GM12874 (cell line): ENCODE data around the gene ZRANB3.

Experiments used
- TF ChIP-seq, protein P1 (sequence below): IDR thresholded peaks from 2 replicates; pipeline ENCODE4 v1.5.1; 2011; ENCODE audit warnings: low read depth, mild to moderate bottlenecking, control low read depth, low read length, moderate library complexity; ENCODE audit not compliant: insufficient read depth

Gene ZRANB3

DNA sequence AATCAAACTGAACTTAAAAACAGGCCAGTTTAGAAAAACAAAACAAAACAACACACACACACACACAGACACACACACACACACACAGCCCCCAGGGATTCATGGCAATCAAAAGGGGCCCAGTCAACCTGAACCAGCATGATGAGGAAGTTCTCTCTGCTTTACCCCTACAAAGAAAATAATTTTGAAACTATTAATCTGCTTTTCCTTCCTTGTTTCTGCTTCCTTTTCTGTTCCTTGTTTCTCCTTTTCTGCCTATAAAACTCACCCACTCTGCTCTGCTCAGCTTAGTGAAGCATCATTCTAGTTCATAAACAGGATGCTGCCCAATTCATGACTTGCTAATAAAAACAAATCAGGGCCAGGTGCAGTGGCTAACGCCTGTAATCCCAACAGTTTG, 275.8 kb downstream of the ZRANB3 start:
- TF ChIP-seq, protein P1, sequence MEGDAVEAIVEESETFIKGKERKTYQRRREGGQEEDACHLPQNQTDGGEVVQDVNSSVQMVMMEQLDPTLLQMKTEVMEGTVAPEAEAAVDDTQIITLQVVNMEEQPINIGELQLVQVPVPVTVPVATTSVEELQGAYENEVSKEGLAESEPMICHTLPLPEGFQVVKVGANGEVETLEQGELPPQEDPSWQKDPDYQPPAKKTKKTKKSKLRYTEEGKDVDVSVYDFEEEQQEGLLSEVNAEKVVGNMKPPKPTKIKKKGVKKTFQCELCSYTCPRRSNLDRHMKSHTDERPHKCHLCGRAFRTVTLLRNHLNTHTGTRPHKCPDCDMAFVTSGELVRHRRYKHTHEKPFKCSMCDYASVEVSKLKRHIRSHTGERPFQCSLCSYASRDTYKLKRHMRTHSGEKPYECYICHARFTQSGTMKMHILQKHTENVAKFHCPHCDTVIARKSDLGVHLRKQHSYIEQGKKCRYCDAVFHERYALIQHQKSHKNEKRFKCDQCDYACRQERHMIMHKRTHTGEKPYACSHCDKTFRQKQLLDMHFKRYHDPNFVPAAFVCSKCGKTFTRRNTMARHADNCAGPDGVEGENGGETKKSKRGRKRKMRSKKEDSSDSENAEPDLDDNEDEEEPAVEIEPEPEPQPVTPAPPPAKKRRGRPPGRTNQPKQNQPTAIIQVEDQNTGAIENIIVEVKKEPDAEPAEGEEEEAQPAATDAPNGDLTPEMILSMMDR = no peak

DNA sequence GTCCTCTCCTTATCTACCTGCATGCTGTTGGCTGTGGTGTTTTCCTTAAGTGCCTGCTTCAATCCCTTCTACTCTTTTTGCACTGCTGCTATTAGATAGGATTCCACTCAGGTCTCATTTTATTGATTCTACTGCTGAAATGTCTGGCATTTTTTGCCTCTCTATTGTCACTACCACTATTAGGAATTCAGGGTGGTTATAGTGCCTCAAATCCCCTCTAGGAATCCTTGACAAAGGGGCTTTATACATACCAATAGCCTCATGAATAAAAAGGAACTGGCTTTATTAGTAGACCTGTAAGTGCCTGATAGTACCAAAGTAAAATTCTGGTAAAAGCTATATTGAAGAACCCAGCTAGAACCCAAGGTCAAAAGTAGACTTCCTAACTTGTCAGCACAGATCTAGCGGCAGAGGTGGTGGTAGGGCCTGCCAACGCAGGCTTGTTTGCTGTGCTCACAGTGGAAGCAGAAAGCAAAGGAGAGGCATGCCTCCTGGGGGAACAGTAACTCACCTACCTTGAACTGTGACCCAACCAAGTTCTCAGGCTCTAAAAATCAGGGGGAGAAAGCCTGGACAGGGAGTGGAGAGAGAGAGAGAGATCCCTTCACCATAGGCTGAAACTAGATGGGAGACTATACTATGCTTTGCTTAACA, 278.1 kb downstream of the ZRANB3 start:
- TF ChIP-seq, protein P1 = no peak

DNA sequence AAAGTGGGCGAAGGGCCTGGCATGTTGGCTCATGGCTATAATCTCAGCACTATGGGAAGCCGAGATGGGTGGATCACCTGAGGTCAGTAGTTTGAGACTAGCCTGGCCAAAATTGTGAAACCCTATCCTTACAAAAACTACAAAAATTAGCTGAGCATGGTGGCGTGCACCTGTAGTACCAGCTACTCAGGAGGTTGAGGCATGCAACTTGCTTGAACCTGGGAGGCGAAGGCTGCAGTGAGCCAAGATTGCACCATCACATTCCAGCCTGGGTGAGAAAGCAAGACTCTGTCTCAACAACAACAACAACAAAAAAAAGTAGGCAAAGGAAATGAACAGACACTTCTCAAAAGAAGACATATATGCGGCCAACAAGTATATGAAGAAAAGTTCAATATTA, 282.4 kb downstream of the ZRANB3 start:
- TF ChIP-seq, protein P1 = no peak

DNA sequence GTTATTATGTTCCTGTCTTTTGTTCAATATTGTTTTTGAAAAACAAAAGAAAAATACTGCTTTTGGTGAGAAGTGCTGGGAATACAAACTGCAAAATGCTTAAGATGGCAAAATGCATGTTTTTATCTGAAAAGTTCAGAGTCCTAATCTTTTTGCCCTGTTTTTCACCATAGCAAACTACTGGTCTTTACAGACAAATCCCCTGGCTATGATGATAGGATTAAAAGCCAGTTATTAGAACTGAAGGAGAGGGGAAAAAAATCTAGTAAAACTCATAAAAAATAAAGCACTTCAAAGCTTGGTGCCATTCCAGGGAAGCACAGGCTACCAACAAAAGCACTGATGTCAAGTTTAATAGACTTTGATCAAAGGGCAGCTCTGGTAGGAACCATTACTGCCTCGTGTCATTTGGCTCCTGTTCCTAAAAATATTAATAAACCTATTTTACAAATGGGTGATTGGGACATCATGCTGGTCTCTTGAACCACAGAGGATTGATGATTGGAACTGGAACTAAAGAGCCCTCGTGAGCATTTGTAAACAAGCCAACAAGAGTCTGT, 284.2 kb downstream of the ZRANB3 start:
- TF ChIP-seq, protein P1 = no peak

DNA sequence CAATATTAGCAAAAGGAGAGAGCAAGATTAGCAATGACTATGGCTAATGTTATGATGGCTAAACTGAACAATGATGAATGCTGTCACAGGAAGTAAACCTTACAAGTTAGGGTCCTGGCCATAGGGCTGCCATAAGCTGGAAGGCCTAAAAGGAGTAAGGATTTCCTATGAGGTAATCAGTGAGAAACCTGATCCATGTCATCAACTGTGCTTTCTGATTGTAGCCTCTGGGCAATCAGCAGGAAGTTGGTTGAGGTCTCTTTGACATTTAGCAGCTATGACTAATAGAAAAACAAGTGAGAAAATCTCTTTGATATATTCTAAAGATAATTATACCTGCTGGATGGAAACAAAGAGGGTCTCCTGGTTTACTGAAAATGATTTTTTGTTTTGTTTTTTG, 285.9 kb downstream of the ZRANB3 start:
- TF ChIP-seq, protein P1 = no peak

DNA sequence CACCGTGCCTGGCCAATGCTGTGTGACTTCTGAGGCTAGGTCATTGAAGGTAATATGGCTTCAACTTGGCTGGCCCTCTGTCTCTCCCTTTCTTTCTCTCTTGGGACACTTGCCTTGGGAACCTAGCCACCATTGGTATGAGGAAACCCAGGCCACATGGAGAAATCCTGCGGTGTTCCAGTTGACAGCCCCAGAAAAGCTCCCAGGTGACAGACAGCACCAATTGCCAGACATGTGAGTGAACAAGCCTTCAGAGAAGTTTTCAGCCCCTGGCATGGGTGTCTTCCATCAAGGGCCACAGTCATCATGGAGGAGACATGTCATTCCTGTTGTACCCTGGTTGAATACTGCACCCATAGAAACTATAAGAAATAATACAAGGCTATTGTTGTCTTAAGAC, 292.4 kb downstream of the ZRANB3 start:
- TF ChIP-seq, protein P1 = no peak

DNA sequence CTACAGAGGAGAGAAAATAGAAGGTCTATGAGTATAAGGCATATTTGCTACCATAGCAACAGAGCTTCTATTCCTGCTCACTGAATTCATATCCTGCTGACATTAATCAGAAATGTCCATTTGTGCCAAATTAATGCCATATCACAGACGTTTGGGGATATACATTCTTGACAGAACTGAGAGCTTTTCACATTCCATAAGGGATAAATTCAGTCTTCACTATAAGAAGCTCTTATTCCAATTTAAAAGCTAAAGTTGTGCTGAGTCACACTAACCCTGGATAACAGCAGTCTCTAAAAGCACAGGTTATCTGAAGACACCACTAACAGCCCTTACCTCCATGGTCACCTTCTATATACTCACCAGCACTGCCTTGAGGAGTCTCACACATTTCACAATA, 300.9 kb downstream of the ZRANB3 start:
- TF ChIP-seq, protein P1 = no peak

DNA sequence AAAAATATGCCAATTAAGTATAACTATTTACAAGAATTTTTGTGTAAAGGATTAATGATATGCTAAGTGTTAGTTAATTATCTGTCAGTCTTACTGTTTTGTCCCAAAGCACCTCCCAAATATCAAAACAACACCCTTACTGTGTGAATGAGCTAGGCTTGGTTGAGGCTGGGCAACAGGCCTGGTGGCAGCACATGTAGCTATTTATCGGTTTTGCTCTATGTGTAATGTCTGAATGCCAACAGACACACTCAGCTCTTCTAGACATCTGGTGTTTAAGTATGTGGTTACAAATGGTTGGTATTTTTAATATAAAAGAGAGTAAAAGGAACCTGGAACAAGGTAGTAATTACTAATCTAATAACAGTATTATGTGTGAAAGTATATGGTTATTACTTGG, 303.6 kb downstream of the ZRANB3 start:
- TF ChIP-seq, protein P1 = no peak
